ENCODE measurements around the gene STX8.

The STX8 gene

GRCh38 chr17:9209347-9209746 is 366.3 kb downstream of the STX8 start:
- Histone ChIP-seq H3K4me3 (ENCODE audit: extremely low read depth, insufficient read depth, low read length, poor library complexity, severe bottlenecking) (no peak overlapping the region), H3K27ac (ENCODE audit: low read depth, low read length, severe bottlenecking) (no peak overlapping the region)
- WGBS, 2 experiments (ENCODE audit: insufficient coverage in 2 of 2): 79 to 96% methylated on average over 2 to 4 of the region's 5 CpGs

GRCh38 chr17:9208381-9209105 is 367.1 kb downstream of the STX8 start:
- WGBS, 2 experiments (ENCODE audit: insufficient coverage in 2 of 2): 86 to 96% methylated on average over 8 to 9 of the region's 10 CpGs

More at GRCh38 chr17:9209347-9209746, 366.3 kb downstream of the STX8 start:
- H3K4me1 ChIP-seq (ENCODE audit: control insufficient read depth, insufficient read depth, low read length, poor library complexity, severe bottlenecking): no peaks in the 10 kb centered on the region
- no peaks in the 10 kb centered on the region for H3K36me3 ChIP-seq (ENCODE audit: control insufficient read depth, insufficient read depth, low read length)
- no peaks in the 10 kb centered on the region for H3K9me3 ChIP-seq (ENCODE audit: control insufficient read depth, low read length)

GRCh38 chr17:9206741-9207332 is 368.8 kb downstream of the STX8 start:
- WGBS, 2 experiments (ENCODE audit: insufficient coverage in 2 of 2): 73 to 88% methylated on average over 8 to 14 of the region's 14 CpGs
- no peak overlapping the region for H3K27ac ChIP-seq (ENCODE audit: low read depth, low read length, severe bottlenecking)

More at GRCh38 chr17:9208381-9209105, 367.1 kb downstream of the STX8 start:
- Histone ChIP-seq H3K4me1 (ENCODE audit: control insufficient read depth, insufficient read depth, low read length, poor library complexity, severe bottlenecking) (no peaks in the 10 kb centered on the region), H3K4me3 (ENCODE audit: extremely low read depth, insufficient read depth, low read length, poor library complexity, severe bottlenecking) (no peak overlapping the region), H3K27ac (ENCODE audit: low read depth, low read length, severe bottlenecking) (no peak overlapping the region), H3K9me3 (ENCODE audit: control insufficient read depth, low read length) (no peaks in the 10 kb centered on the region), H3K36me3 (ENCODE audit: control insufficient read depth, insufficient read depth, low read length) (no peaks in the 10 kb centered on the region)

GRCh38 chr17:9206410-9206703 is 369.3 kb downstream of the STX8 start:
- Histone ChIP-seq H3K4me3 (ENCODE audit: extremely low read depth, insufficient read depth, low read length, poor library complexity, severe bottlenecking) (no peak overlapping the region), H3K9me3 (ENCODE audit: control insufficient read depth, low read length) (no peaks in the 10 kb centered on the region), H3K27ac (ENCODE audit: low read depth, low read length, severe bottlenecking) (no peak overlapping the region), H3K4me1 (ENCODE audit: control insufficient read depth, insufficient read depth, low read length, poor library complexity, severe bottlenecking) (no peaks in the 10 kb centered on the region), H3K36me3 (ENCODE audit: control insufficient read depth, insufficient read depth, low read length) (no peaks in the 10 kb centered on the region)
- WGBS, 2 experiments (ENCODE audit: insufficient coverage in 2 of 2): 66 to 90% methylated on average over 2 to 7 of the region's 8 CpGs

More at GRCh38 chr17:9206741-9207332, 368.8 kb downstream of the STX8 start:
- Histone ChIP-seq H3K4me3 (ENCODE audit: extremely low read depth, insufficient read depth, low read length, poor library complexity, severe bottlenecking) (no peak overlapping the region), H3K4me1 (ENCODE audit: control insufficient read depth, insufficient read depth, low read length, poor library complexity, severe bottlenecking) (no peaks in the 10 kb centered on the region), H3K9me3 (ENCODE audit: control insufficient read depth, low read length) (no peaks in the 10 kb centered on the region), H3K36me3 (ENCODE audit: control insufficient read depth, insufficient read depth, low read length) (no peaks in the 10 kb centered on the region)

GRCh38 chr17:9205520-9206409 is 369.9 kb downstream of the STX8 start:
- no peaks in the 10 kb centered on the region for H3K9me3 ChIP-seq (ENCODE audit: control insufficient read depth, low read length)
- no peak overlapping the region for H3K4me3 ChIP-seq (ENCODE audit: extremely low read depth, insufficient read depth, low read length, poor library complexity, severe bottlenecking)
- no peaks in the 10 kb centered on the region for H3K4me1 ChIP-seq (ENCODE audit: control insufficient read depth, insufficient read depth, low read length, poor library complexity, severe bottlenecking)
- H3K27ac ChIP-seq (ENCODE audit: low read depth, low read length, severe bottlenecking): no peak overlapping the region
- WGBS, 2 experiments (ENCODE audit: insufficient coverage in 2 of 2): 82 to 87% methylated on average over 13 to 14 of the region's 14 CpGs
- H3K36me3 ChIP-seq (ENCODE audit: control insufficient read depth, insufficient read depth, low read length): no peaks in the 10 kb centered on the region

GRCh38 chr17:9204637-9205329 is 370.8 kb downstream of the STX8 start:
- Histone ChIP-seq H3K4me3 (ENCODE audit: extremely low read depth, insufficient read depth, low read length, poor library complexity, severe bottlenecking) (no peak overlapping the region), H3K4me1 (ENCODE audit: control insufficient read depth, insufficient read depth, low read length, poor library complexity, severe bottlenecking) (no peaks in the 10 kb centered on the region), H3K36me3 (ENCODE audit: control insufficient read depth, insufficient read depth, low read length) (no peaks in the 10 kb centered on the region), H3K9me3 (ENCODE audit: control insufficient read depth, low read length) (no peaks in the 10 kb centered on the region), H3K27ac (ENCODE audit: low read depth, low read length, severe bottlenecking) (no peak overlapping the region)
- 60 to 97% methylated on average over 2 to 3 of the region's 5 CpGs for WGBS, 2 experiments (ENCODE audit: insufficient coverage in 2 of 2)

GRCh38 chr17:9203771-9204425 is 371.7 kb downstream of the STX8 start:
- WGBS, 2 experiments (ENCODE audit: insufficient coverage in 2 of 2): 76 to 96% methylated on average over 2 of the region's 3 CpGs
- Histone ChIP-seq H3K27ac (ENCODE audit: low read depth, low read length, severe bottlenecking) (no peak overlapping the region), H3K9me3 (ENCODE audit: control insufficient read depth, low read length) (peaks cover under 1% of the 10 kb centered on the region), H3K4me3 (ENCODE audit: extremely low read depth, insufficient read depth, low read length, poor library complexity, severe bottlenecking) (no peak overlapping the region), H3K4me1 (ENCODE audit: control insufficient read depth, insufficient read depth, low read length, poor library complexity, severe bottlenecking) (no peaks in the 10 kb centered on the region), H3K36me3 (ENCODE audit: control insufficient read depth, insufficient read depth, low read length) (no peaks in the 10 kb centered on the region)

- WGBS, 2 experiments (ENCODE audit: insufficient coverage in 2 of 2): 89 to 90% methylated on average over 2 of the region's 5 CpGs
- Histone ChIP-seq H3K4me3 (ENCODE audit: extremely low read depth, insufficient read depth, low read length, poor library complexity, severe bottlenecking) (no peak overlapping the region), H3K27ac (ENCODE audit: low read depth, low read length, severe bottlenecking) (no peak overlapping the region), H3K4me1 (ENCODE audit: control insufficient read depth, insufficient read depth, low read length, poor library complexity, severe bottlenecking) (no peaks in the 10 kb centered on the region), H3K9me3 (ENCODE audit: control insufficient read depth, low read length) (peaks cover 5% of the 10 kb centered on the region), H3K36me3 (ENCODE audit: control insufficient read depth, insufficient read depth, low read length) (no peaks in the 10 kb centered on the region)
Measured at GRCh38 chr17:9202532-9202931, 373.1 kb downstream of the STX8 start.

GRCh38 chr17:9200699-9201359 is 374.8 kb downstream of the STX8 start:
- Histone ChIP-seq H3K4me3 (ENCODE audit: extremely low read depth, insufficient read depth, low read length, poor library complexity, severe bottlenecking) (no peak overlapping the region), H3K4me1 (ENCODE audit: control insufficient read depth, insufficient read depth, low read length, poor library complexity, severe bottlenecking) (peaks cover 5% of the 10 kb centered on the region), H3K27ac (ENCODE audit: low read depth, low read length, severe bottlenecking) (no peak overlapping the region), H3K36me3 (ENCODE audit: control insufficient read depth, insufficient read depth, low read length) (no peaks in the 10 kb centered on the region), H3K9me3 (ENCODE audit: control insufficient read depth, low read length) (peaks cover 5% of the 10 kb centered on the region)
- WGBS, 2 experiments (ENCODE audit: insufficient coverage in 2 of 2): 89 to 90% methylated on average over 4 to 5 of the region's 5 CpGs
